Sigmoid colon (tissue), 4 donors: ENCODE results near the gene KRTAP19-7.

Experiments used
- POLR2A ChIP-seq, 2 donors: fragments of 450-650 bp; IDR thresholded peaks; one replicate each; pipeline ENCODE4 v1.6.1; 2016; ENCODE audit warnings: antibody characterized with exemption in 2 of 2, mild to moderate bottlenecking in 2 of 2, moderate library complexity in 2 of 2
- POLR2AphosphoS5 ChIP-seq, 4 donors: sonication (generic); formaldehyde crosslinking; IDR thresholded peaks; one replicate each; pipeline ENCODE4 v1.6.1; 2017; ENCODE audit warnings: antibody characterized with exemption in 4 of 4
- TF ChIP-seq, protein P1 (sequence below), 4 experiments: fragments of 450-650 bp in 3 of 4; fragments of 200-600 bp in 1 of 4; IDR thresholded peaks; one replicate each; pipeline ENCODE4 v1.5.1; 2016 to 2019; ENCODE audit warnings: antibody characterized with exemption in 4 of 4, mild to moderate bottlenecking in 3 of 4, moderate library complexity in 2 of 4

- TF ChIP-seq, protein P1, sequence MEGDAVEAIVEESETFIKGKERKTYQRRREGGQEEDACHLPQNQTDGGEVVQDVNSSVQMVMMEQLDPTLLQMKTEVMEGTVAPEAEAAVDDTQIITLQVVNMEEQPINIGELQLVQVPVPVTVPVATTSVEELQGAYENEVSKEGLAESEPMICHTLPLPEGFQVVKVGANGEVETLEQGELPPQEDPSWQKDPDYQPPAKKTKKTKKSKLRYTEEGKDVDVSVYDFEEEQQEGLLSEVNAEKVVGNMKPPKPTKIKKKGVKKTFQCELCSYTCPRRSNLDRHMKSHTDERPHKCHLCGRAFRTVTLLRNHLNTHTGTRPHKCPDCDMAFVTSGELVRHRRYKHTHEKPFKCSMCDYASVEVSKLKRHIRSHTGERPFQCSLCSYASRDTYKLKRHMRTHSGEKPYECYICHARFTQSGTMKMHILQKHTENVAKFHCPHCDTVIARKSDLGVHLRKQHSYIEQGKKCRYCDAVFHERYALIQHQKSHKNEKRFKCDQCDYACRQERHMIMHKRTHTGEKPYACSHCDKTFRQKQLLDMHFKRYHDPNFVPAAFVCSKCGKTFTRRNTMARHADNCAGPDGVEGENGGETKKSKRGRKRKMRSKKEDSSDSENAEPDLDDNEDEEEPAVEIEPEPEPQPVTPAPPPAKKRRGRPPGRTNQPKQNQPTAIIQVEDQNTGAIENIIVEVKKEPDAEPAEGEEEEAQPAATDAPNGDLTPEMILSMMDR (IDR thresholded peaks at IDR 0.05): no peak
- no peak for TF ChIP-seq POLR2A (IDR thresholded peaks at IDR 0.05)
- TF ChIP-seq POLR2AphosphoS5 (IDR thresholded peaks at IDR 0.05): no peak
These were observed 843 bp upstream of the KRTAP19-7 start for GRCh38 chr21:30561957-30562356.
